ENCODE results near the gene SUGCT.
"Not testable (repeated sequence)": the region's sequence is repeated elsewhere in the genome, so short reads cannot be mapped to it uniquely, and the experiment has no call there.

The SUGCT gene

GRCh38 chr7:40101201-40101600, 33.6 kb upstream of the SUGCT start:
- Histone ChIP-seq H3K9me3 (ENCODE audit: low read depth, low read length) (no peaks in the 10 kb centered on the region), H3K4me3 (no peak overlapping the region), H3K36me3 (ENCODE audit: insufficient read depth, low read length) (peaks cover 1% of the 10 kb centered on the region; the same call in 1 of the 2 replicates), H3K9ac (ENCODE audit: insufficient read length) (no peak overlapping the region), H3K27ac (no peak overlapping the region)
- TF ChIP-seq EZH2 (IDR thresholded peaks at IDR 0.05) = no peak
- TF ChIP-seq FOXP2 (optimal IDR thresholded peaks at IDR 0.05; ENCODE audit: control extremely low read depth, extremely low read length, insufficient read depth) = no peak
- no peak for TF ChIP-seq POLR2AphosphoS5 (IDR thresholded peaks at IDR 0.05; ENCODE audit: borderline replicate concordance, low read depth, low read length)
- no peak for DNase-seq (ENCODE audit: low read depth, low spot score)

GRCh38 chr7:40102897-40103296, 31.9 kb upstream of the SUGCT start:
- DNase-seq (ENCODE audit: low read depth, low spot score) = no peak
- TF ChIP-seq FOXP2 (optimal IDR thresholded peaks at IDR 0.05; ENCODE audit: control extremely low read depth, extremely low read length, insufficient read depth) (no peak), POLR2AphosphoS5 (IDR thresholded peaks at IDR 0.05; ENCODE audit: borderline replicate concordance, low read depth, low read length) (no peak), EZH2 (IDR thresholded peaks at IDR 0.05) (no peak)
- no peaks in the 10 kb centered on the region for H3K36me3 ChIP-seq (ENCODE audit: insufficient read depth, low read length)
- no peaks in the 10 kb centered on the region for H3K9me3 ChIP-seq (ENCODE audit: low read depth, low read length)
- H3K4me3 ChIP-seq = no peak overlapping the region
- H3K27ac ChIP-seq = no peak overlapping the region
- no peak overlapping the region for H3K9ac ChIP-seq (ENCODE audit: insufficient read length)

GRCh38 chr7:40105879-40106473, 28.8 kb upstream of the SUGCT start:
- no peak for DNase-seq (ENCODE audit: low read depth, low spot score)

GRCh38 chr7:40115936-40116335, 18.9 kb upstream of the SUGCT start:
- no peak for DNase-seq (ENCODE audit: low read depth, low spot score)
- H3K9me3 ChIP-seq (ENCODE audit: low read depth, low read length) = no peaks in the 10 kb centered on the region

More at GRCh38 chr7:40105879-40106473, 28.8 kb upstream of the SUGCT start:
- no peaks in the 10 kb centered on the region for H3K36me3 ChIP-seq (ENCODE audit: insufficient read depth, low read length)
- H3K9me3 ChIP-seq (ENCODE audit: low read depth, low read length) = no peaks in the 10 kb centered on the region
- no peak overlapping the region for H3K9ac ChIP-seq (ENCODE audit: insufficient read length)
- H3K27ac ChIP-seq = no peak overlapping the region
- TF ChIP-seq FOXP2 (optimal IDR thresholded peaks at IDR 0.05; ENCODE audit: control extremely low read depth, extremely low read length, insufficient read depth) (no peak), EZH2 (IDR thresholded peaks at IDR 0.05) (no peak), POLR2AphosphoS5 (IDR thresholded peaks at IDR 0.05; ENCODE audit: borderline replicate concordance, low read depth, low read length) (no peak)
- no peak overlapping the region for H3K4me3 ChIP-seq

GRCh38 chr7:40117199-40117598, 17.6 kb upstream of the SUGCT start:
- H3K36me3 ChIP-seq (ENCODE audit: insufficient read depth, low read length); DNase-seq (ENCODE audit: low read depth, low spot score); H3K4me3 ChIP-seq; H3K9ac ChIP-seq (ENCODE audit: insufficient read length); H3K9me3 ChIP-seq (ENCODE audit: low read depth, low read length); H3K27ac ChIP-seq: not testable (repeated sequence)

More at GRCh38 chr7:40115936-40116335, 18.9 kb upstream of the SUGCT start:
- peaks cover 10% of the 10 kb centered on the region; the same call in 1 of the 2 replicates for H3K36me3 ChIP-seq (ENCODE audit: insufficient read depth, low read length)
- no peak for TF ChIP-seq FOXP2 (optimal IDR thresholded peaks at IDR 0.05; ENCODE audit: control extremely low read depth, extremely low read length, insufficient read depth)
- no peak for TF ChIP-seq POLR2AphosphoS5 (IDR thresholded peaks at IDR 0.05; ENCODE audit: borderline replicate concordance, low read depth, low read length)
- no peak for TF ChIP-seq EZH2 (IDR thresholded peaks at IDR 0.05)
- H3K9ac ChIP-seq (ENCODE audit: insufficient read length) = no peak overlapping the region
- no peak overlapping the region for H3K27ac ChIP-seq
- no peak overlapping the region for H3K4me3 ChIP-seq

GRCh38 chr7:40118201-40118600, 16.6 kb upstream of the SUGCT start:
- not testable (repeated sequence) for H3K4me3 ChIP-seq; H3K36me3 ChIP-seq (ENCODE audit: insufficient read depth, low read length); H3K27ac ChIP-seq; H3K9me3 ChIP-seq (ENCODE audit: low read depth, low read length); DNase-seq (ENCODE audit: low read depth, low spot score); H3K9ac ChIP-seq (ENCODE audit: insufficient read length)

GRCh38 chr7:40120020-40120419, 14.8 kb upstream of the SUGCT start:
- no peak overlapping the region for H3K9ac ChIP-seq (ENCODE audit: insufficient read length)

GRCh38 chr7:40122100-40122939, 12.5 kb upstream of the SUGCT start:
- H3K9me3 ChIP-seq (ENCODE audit: low read depth, low read length); H3K4me3 ChIP-seq; DNase-seq (ENCODE audit: low read depth, low spot score); H3K9ac ChIP-seq (ENCODE audit: insufficient read length); H3K27ac ChIP-seq: not testable (repeated sequence)
- peaks cover 13% of the 10 kb centered on the region for H3K36me3 ChIP-seq (ENCODE audit: insufficient read depth, low read length)

More at GRCh38 chr7:40120020-40120419, 14.8 kb upstream of the SUGCT start:
- TF ChIP-seq EZH2 (IDR thresholded peaks at IDR 0.05) (no peak), POLR2AphosphoS5 (IDR thresholded peaks at IDR 0.05; ENCODE audit: borderline replicate concordance, low read depth, low read length) (no peak), FOXP2 (optimal IDR thresholded peaks at IDR 0.05; ENCODE audit: control extremely low read depth, extremely low read length, insufficient read depth) (no peak)
- peaks cover 5% of the 10 kb centered on the region; the same call in 1 of the 2 replicates for H3K36me3 ChIP-seq (ENCODE audit: insufficient read depth, low read length)
- DNase-seq (ENCODE audit: low read depth, low spot score) = no peak
- no peak overlapping the region for H3K27ac ChIP-seq
- H3K9me3 ChIP-seq (ENCODE audit: low read depth, low read length) = no peaks in the 10 kb centered on the region
- H3K4me3 ChIP-seq = no peak overlapping the region

- Histone ChIP-seq H3K4me3 (no peak overlapping the region), H3K27ac (no peak overlapping the region), H3K9me3 (ENCODE audit: low read depth, low read length) (no peaks in the 10 kb centered on the region), H3K9ac (ENCODE audit: insufficient read length) (no peak overlapping the region), H3K36me3 (ENCODE audit: insufficient read depth, low read length) (peaks cover 17% of the 10 kb centered on the region)
- TF ChIP-seq FOXP2 (optimal IDR thresholded peaks at IDR 0.05; ENCODE audit: control extremely low read depth, extremely low read length, insufficient read depth) = no peak
- TF ChIP-seq EZH2 (IDR thresholded peaks at IDR 0.05) = no peak
- TF ChIP-seq POLR2AphosphoS5 (IDR thresholded peaks at IDR 0.05; ENCODE audit: borderline replicate concordance, low read depth, low read length) = no peak
- DNase-seq (ENCODE audit: low read depth, low spot score) = no peak
These were observed 11.9 kb upstream of the SUGCT start for GRCh38 chr7:40122940-40123254.

Measured in SK-N-MC (cell line).